ENCODE results near the gene ACP7. TPM values are rescaled to one million over a fixed set of nuclear protein-coding genes. Genes with fewer than 3 reads are reported as not detected.
"Not testable (repeated sequence)": the region's sequence is repeated elsewhere in the genome, so short reads cannot be mapped to it uniquely, and the experiment has no call there.

Gene ACP7
- total RNA-seq, 1 experiment from 2014 or later, result not detected

GRCh38 chr19:39141929-39142328 is 57.8 kb downstream of the ACP7 start:
- no TSS peak for BruUV-seq (replicated peaks)
- POLR2A ChIA-PET, result interaction anchor here (0.6 kb wide), 1 partner anchor 19 kb away, joined by 3 read pairs; no protein-coding TSS in a partner anchor
- CTCF ChIA-PET, result interaction anchor here (0.6 kb wide), 1 partner anchor 1174 kb away, joined by 3 read pairs; no protein-coding TSS in a partner anchor
- no peak overlapping the region for H3K27ac Mint-ChIP-seq (ENCODE audit: low read depth, unreplicated experiment)
- no peaks in the 10 kb centered on the region for H3K27me3 Mint-ChIP-seq (ENCODE audit: insufficient read depth, unreplicated experiment)
- H3K4me3 Mint-ChIP-seq (ENCODE audit: unreplicated experiment), result no peak overlapping the region
- H3K9me3 Mint-ChIP-seq (ENCODE audit: unreplicated experiment), result no peaks in the 10 kb centered on the region
- peaks cover 13% of the 10 kb centered on the region for H3K36me3 Mint-ChIP-seq (ENCODE audit: insufficient read depth, unreplicated experiment)
- DNase-seq (ENCODE audit: unreplicated experiment), result no peak
- intact Hi-C loops (cut with micrococcal nuclease), result no loop called here
- no peak for TF ChIP-seq CTCF (IDR thresholded peaks at IDR 0.05; ENCODE audit: unreplicated experiment)
- H3K4me1 Mint-ChIP-seq (ENCODE audit: insufficient read depth, unreplicated experiment), result no peaks in the 10 kb centered on the region

DNA sequence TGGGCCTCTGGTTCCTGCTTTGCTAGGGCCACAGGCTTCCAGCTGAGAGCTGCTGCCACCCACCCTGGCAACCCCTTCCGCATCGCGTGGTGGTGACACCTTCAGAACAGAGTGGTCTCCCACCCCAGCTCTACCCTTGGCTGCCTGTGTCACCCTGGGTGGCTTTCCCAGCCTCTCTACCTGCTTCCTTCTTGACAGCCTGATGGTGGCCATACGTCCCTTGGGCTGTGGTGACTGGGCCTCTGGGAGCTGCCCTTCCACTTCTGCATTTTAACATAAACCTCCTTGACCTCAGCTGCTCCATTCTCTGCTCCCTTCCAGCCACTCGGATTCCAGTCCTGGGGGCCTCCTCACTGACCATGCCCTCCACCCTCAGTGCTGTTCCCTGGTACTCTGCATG is 58.5 kb downstream of the ACP7 start:
- DNase-seq (ENCODE audit: unreplicated experiment), result no peak
- peaks cover 13% of the 10 kb centered on the region for H3K36me3 Mint-ChIP-seq (ENCODE audit: insufficient read depth, unreplicated experiment)
- H3K27me3 Mint-ChIP-seq (ENCODE audit: insufficient read depth, unreplicated experiment), result no peaks in the 10 kb centered on the region
- H3K4me3 Mint-ChIP-seq (ENCODE audit: unreplicated experiment), result no peak overlapping the region
- no peak overlapping the region for H3K27ac Mint-ChIP-seq (ENCODE audit: low read depth, unreplicated experiment)
- intact Hi-C loops (cut with micrococcal nuclease), result no loop called here
- H3K9me3 Mint-ChIP-seq (ENCODE audit: unreplicated experiment), result no peaks in the 10 kb centered on the region
- ChIA-PET POLR2A (interaction anchor here (0.6 kb wide), 1 partner anchor 19 kb away, joined by 3 read pairs; no protein-coding TSS in a partner anchor), CTCF (interaction anchor here (0.6 to 1.4 kb wide), 3 partner anchors 20 to 1173 kb away, joined by 3 to 5 read pairs (median 3); no protein-coding TSS in a partner anchor)
- H3K4me1 Mint-ChIP-seq (ENCODE audit: insufficient read depth, unreplicated experiment), result no peaks in the 10 kb centered on the region
- TF ChIP-seq CTCF (IDR thresholded peaks at IDR 0.05; ENCODE audit: unreplicated experiment), result no peak
- no TSS peak for BruUV-seq (replicated peaks)

DNA sequence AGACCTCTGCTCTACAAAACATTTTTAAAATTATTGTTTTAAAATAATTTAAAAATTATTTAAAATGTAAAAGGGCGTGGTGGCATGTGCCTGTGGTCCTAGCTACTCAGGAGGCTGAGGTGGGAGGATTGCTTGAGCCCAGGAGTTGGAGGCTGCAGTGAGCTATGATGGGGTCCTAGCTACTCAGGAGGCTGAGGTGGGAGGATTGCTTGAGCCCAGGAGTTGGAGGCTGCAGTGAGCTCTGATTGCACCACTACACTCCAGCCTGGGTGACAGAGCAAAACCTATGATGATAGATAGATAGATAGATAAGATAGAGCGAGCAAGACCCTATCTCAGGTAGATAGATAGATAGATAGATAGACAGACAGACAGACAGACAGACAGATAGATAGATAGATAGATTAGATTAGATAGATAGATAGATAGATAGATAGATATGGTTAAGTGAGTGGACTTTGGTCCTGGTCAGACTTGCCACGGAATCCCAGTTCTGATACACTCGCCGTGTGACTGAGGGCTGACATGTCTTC is 59.7 kb downstream of the ACP7 start:
- H3K27me3 Mint-ChIP-seq (ENCODE audit: insufficient read depth, unreplicated experiment); H3K4me1 Mint-ChIP-seq (ENCODE audit: insufficient read depth, unreplicated experiment); POLR2A ChIA-PET; H3K27ac Mint-ChIP-seq (ENCODE audit: low read depth, unreplicated experiment); H3K4me3 Mint-ChIP-seq (ENCODE audit: unreplicated experiment); BruUV-seq (replicated peaks); DNase-seq (ENCODE audit: unreplicated experiment); intact Hi-C loops (cut with micrococcal nuclease); H3K9me3 Mint-ChIP-seq (ENCODE audit: unreplicated experiment): not testable (repeated sequence)
- peaks cover 13% of the 10 kb centered on the region for H3K36me3 Mint-ChIP-seq (ENCODE audit: insufficient read depth, unreplicated experiment)
- CTCF ChIA-PET, result interaction anchor here (0.6 to 1.4 kb wide), 3 partner anchors 22 to 70 kb away, joined by 3 to 5 read pairs (median 4); no protein-coding TSS in a partner anchor

DNA sequence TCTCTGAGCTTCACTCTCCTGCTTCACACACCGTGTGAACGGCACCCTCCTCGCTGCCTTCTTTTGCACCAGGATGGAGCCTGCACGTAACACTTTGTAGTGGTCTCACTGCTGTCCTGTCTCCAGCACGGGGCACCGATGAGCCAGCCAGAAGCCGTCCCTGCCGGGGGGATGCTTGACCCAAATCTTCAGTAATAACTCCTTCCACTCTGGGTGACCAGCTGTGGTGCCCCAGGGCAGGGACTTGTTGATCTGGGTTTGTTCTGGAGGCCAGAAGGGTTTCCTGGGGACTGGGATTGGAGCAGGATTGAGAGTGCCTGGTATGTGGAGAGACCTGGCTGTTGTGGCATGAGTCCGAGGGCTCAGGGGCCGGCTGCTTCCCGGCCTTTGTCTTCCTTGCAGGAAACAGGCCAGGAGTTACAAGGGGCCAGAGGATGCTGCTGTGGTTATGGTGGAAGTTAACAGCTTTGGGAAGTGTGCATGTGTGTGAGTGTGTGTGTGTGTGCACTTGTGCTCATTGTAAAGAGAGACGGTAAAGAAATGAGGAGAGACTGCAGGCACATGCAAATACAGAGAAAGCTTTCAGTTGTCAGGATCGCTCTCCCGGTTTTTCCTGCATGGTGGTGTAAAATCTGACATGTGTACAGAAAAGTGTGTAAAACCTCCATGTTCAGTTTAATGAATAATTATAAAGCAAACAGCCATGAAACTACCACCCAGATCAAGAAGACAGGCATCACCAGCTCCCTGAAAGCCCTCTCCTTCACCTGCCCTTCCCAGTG is 60.3 kb downstream of the ACP7 start:
- Mint-ChIP-seq H3K27ac (ENCODE audit: low read depth, unreplicated experiment) (no peak overlapping the region), H3K36me3 (ENCODE audit: insufficient read depth, unreplicated experiment) (peaks cover 13% of the 10 kb centered on the region), H3K4me3 (ENCODE audit: unreplicated experiment) (no peak overlapping the region), H3K9me3 (ENCODE audit: unreplicated experiment) (no peaks in the 10 kb centered on the region), H3K27me3 (ENCODE audit: insufficient read depth, unreplicated experiment) (no peaks in the 10 kb centered on the region), H3K4me1 (ENCODE audit: insufficient read depth, unreplicated experiment) (no peaks in the 10 kb centered on the region)
- DNase-seq (ENCODE audit: unreplicated experiment), result no peak
- ChIA-PET POLR2A (no interaction called here), CTCF (interaction anchor here (0.6 to 0.7 kb wide), 3 partner anchors 29 to 69 kb away, joined by 3 to 4 read pairs (median 4); no protein-coding TSS in a partner anchor)
- no TSS peak for BruUV-seq (replicated peaks)
- no peak for TF ChIP-seq CTCF (IDR thresholded peaks at IDR 0.05; ENCODE audit: unreplicated experiment)
- intact Hi-C loops (cut with micrococcal nuclease), result no loop called here
